ENCODE data around the gene SLC22A1. TPM values are rescaled to one million over a fixed set of nuclear protein-coding genes. Genes with fewer than 3 reads are reported as not detected.

The SLC22A1 gene
- total and polyA plus RNA-seq, 2 of the 8 experiments (the other 6 are each of a cell fraction or from before 2014, with no cell fraction given): 0.12 to 0.45 TPM

- no peak overlapping the region for H2AK5ac ChIP-seq (ENCODE audit: low read depth, low read length)
- CTCF ChIA-PET (ENCODE audit: partially characterized antibody): interaction anchor here (1.1 to 4.4 kb wide), 10 partner anchors 9 to 433 kb away, joined by 3 to 46 read pairs (median 6); no protein-coding TSS in a partner anchor
- no peak for TF ChIP-seq SRF (IDR thresholded peaks at IDR 0.05; ENCODE audit: low read depth, low read length)
- TF ChIP-seq YY1 (IDR thresholded peaks at IDR 0.05; ENCODE audit: low read depth, low read length): no peak
- TF ChIP-seq KDM4A (IDR thresholded peaks at IDR 0.05; ENCODE audit: low read depth, low read length, severe bottlenecking): no peak
- TF ChIP-seq, protein P1, sequence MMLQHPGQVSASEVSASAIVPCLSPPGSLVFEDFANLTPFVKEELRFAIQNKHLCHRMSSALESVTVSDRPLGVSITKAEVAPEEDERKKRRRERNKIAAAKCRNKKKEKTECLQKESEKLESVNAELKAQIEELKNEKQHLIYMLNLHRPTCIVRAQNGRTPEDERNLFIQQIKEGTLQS (IDR thresholded peaks at IDR 0.05; ENCODE audit: insufficient read depth, low read depth, low read length): no peak
- TF ChIP-seq CTCF (IDR thresholded peaks at IDR 0.05; ENCODE audit: control extremely low read depth in 1 of 3, insufficient read depth in 1 of 3, low read depth in 1 of 3, low read length in 3 of 3): no peak
- TF ChIP-seq POLR2AphosphoS5 (IDR thresholded peaks at IDR 0.05; ENCODE audit: low read depth, low read length): no peak
- no peak for TF ChIP-seq TAF1 (IDR thresholded peaks at IDR 0.05; ENCODE audit: low read depth, low read length)
- TF ChIP-seq RFX5 (IDR thresholded peaks at IDR 0.05; ENCODE audit: borderline replicate concordance, low read depth, low read length): no peak
- no peak for TF ChIP-seq CTBP2 (IDR thresholded peaks at IDR 0.05; ENCODE audit: borderline replicate concordance, insufficient read depth, insufficient read length, low read length)
- TF ChIP-seq TCF12 (IDR thresholded peaks at IDR 0.05; ENCODE audit: low read depth, low read length): no peak
Observed at GRCh38 chr6:160086754-160087153, 34.9 kb upstream of the SLC22A1 start.

More at GRCh38 chr6:160086754-160087153, 34.9 kb upstream of the SLC22A1 start:
- WGBS, 2 experiments (ENCODE audit: extremely low coverage in 1 of 2, insufficient coverage in 1 of 2, insufficient read length in 1 of 2, insufficient replicate concordance in 2 of 2, low coverage in 1 of 2, low lambda C conversion rate in 2 of 2, missing lambda C conversion rate in 1 of 2): 93% methylated on average over 8 of the region's 8 CpGs; no CpG with 5 or more reads in 1 of the 2 experiments
- H3K4ac ChIP-seq (replicated peaks; ENCODE audit: insufficient read length, low read depth, low read length): no peak overlapping the region
- no peak overlapping the region for H2BK120ac ChIP-seq (replicated peaks; ENCODE audit: low read depth, low read length)
- H4K91ac ChIP-seq (replicated peaks; ENCODE audit: insufficient read length, low read length): no peak overlapping the region
- H3K14ac ChIP-seq (ENCODE audit: insufficient read length): no peak overlapping the region
- no peak overlapping the region for H2BK5ac ChIP-seq (ENCODE audit: low read depth, low read length)
- no peak overlapping the region for H2BK20ac ChIP-seq (ENCODE audit: low read length)
- H3K9me3 ChIP-seq (ENCODE audit: insufficient read depth in 2 of 2, low read depth in 1 of 2, low read length in 1 of 2): no peaks in the 10 kb centered on the region
- no peak overlapping the region for H3K18ac ChIP-seq (ENCODE audit: extremely low read depth, low read length)
- no peak overlapping the region for H2AFZ ChIP-seq (ENCODE audit: low read length)
- no peaks in the 10 kb centered on the region for H3K27me3 ChIP-seq (replicated peaks in 1 of 4; ENCODE audit: control insufficient read depth in 3 of 4, extremely low read depth in 1 of 4, insufficient read depth in 3 of 4, low read length in 3 of 4)
- no peak overlapping the region for H2BK12ac ChIP-seq (ENCODE audit: low read depth, low read length)
- no peak overlapping the region for H3K4me2 ChIP-seq (ENCODE audit: insufficient read depth in 1 of 2, low read depth in 2 of 2, low read length in 2 of 2)
- no peaks in the 10 kb centered on the region for H3K79me2 ChIP-seq (ENCODE audit: control insufficient read depth in 1 of 2, insufficient read depth in 2 of 2, low read length in 2 of 2)
- POLR2A ChIA-PET (ENCODE audit: partially characterized antibody): interaction anchor here (1.3 to 1.5 kb wide), 2 partner anchors 12 to 39 kb away, joined by 3 read pairs; no protein-coding TSS in a partner anchor
- no peak for DNase-seq (ENCODE audit: low read depth in 1 of 2, low spot score in 2 of 2)
- no peak overlapping the region for H4K5ac ChIP-seq (ENCODE audit: insufficient read length, low read depth, low read length)
- H3K27ac ChIP-seq (ENCODE audit: low read depth, low read length): no peak overlapping the region
- no peak overlapping the region for H3K4me3 ChIP-seq (ENCODE audit: extremely low read depth in 1 of 4, insufficient read depth in 2 of 4, low read depth in 3 of 4, low read length in 4 of 4)
- H3K56ac ChIP-seq (replicated peaks; ENCODE audit: insufficient read length, low read depth, low read length): no peak overlapping the region
- no peak overlapping the region for H3K23ac ChIP-seq (ENCODE audit: insufficient read length)
- H3K4me1 ChIP-seq (replicated peaks in 1 of 4; ENCODE audit: control insufficient read depth in 3 of 4, insufficient read depth in 4 of 4, low read length in 3 of 4): no peaks in the 10 kb centered on the region
- FAIRE-seq: no peak
- peaks cover 30 to 70% (median 50%) of the 10 kb centered on the region in 4 experiments for H3K36me3 ChIP-seq (ENCODE audit: control insufficient read depth in 2 of 4, insufficient read depth in 4 of 4, low read length in 3 of 4)
- no peak overlapping the region; the same call in 1 of the 2 replicates for H4K8ac ChIP-seq (ENCODE audit: extremely low read depth, insufficient read depth, low read length)
- H3K79me1 ChIP-seq (ENCODE audit: low read depth, low read length): no peaks in the 10 kb centered on the region; the same call in 1 of the 2 replicates
- H3K9ac ChIP-seq (replicated peaks in 1 of 4; ENCODE audit: extremely low read depth in 1 of 4, low read depth in 3 of 4, low read length in 3 of 4): no peak overlapping the region
- peaks cover 0 to 9% of the 10 kb centered on the region in 2 experiments for H4K20me1 ChIP-seq (replicated peaks in 1 of 2; ENCODE audit: control insufficient read depth in 1 of 2, insufficient read depth in 2 of 2, low read length in 2 of 2)
- H3K23me2 ChIP-seq (ENCODE audit: low read depth, low read length): no peaks in the 10 kb centered on the region
- no peak overlapping the region for H2BK15ac ChIP-seq (ENCODE audit: low read length)
